ENCODE measurements around the gene PTCD3.

The PTCD3 gene

GRCh38 chr2:86082756-86083155 is 23.3 kb upstream of the PTCD3 start:
- no peak for DNase-seq

- DNase-seq: no peak
Measured at GRCh38 chr2:86087936-86088850, 17.8 kb upstream of the PTCD3 start.

GRCh38 chr2:86094229-86094628 is 11.8 kb upstream of the PTCD3 start:
- DNase-seq: no peak

- no peak for DNase-seq
Measured at GRCh38 chr2:86097114-86097896, 8.7 kb upstream of the PTCD3 start.

GRCh38 chr2:86097913-86098312 is 8.1 kb upstream of the PTCD3 start:
- DNase-seq: no peak

- DNase-seq: no peak
Measured at GRCh38 chr2:86102157-86102556, 3.9 kb upstream of the PTCD3 start.

- peak; percentile 94 for DNase-seq
Measured at GRCh38 chr2:86105252-86105968, 625 bp upstream of the PTCD3 start, which contains the start of gene POLR1A. POLR1A (minus strand) TSS chr2:86105886; CDS start chr2:86105776, 110 bp downstream.

GRCh38 chr2:86107031-86107430 is 996 bp downstream of the PTCD3 start:
- DNase-seq: no peak

GRCh38 chr2:86118130-86118529 is 12.1 kb downstream of the PTCD3 start:
- no peak for DNase-seq

GRCh38 chr2:86123328-86123925 is 17.4 kb downstream of the PTCD3 start:
- DNase-seq: no peak

GRCh38 chr2:86124683-86125082 is 18.6 kb downstream of the PTCD3 start:
- no peak for DNase-seq

- DNase-seq: no peak
Measured at GRCh38 chr2:86134709-86135108, 28.7 kb downstream of the PTCD3 start.

GRCh38 chr2:86135653-86136052 is 29.6 kb downstream of the PTCD3 start:
- DNase-seq: no peak

- DNase-seq: no peak
Measured at GRCh38 chr2:86136141-86136540, 30.1 kb downstream of the PTCD3 start.

- no peak for DNase-seq
Measured at GRCh38 chr2:86138736-86139625, 32.9 kb downstream of the PTCD3 start.

- no peak for DNase-seq
Measured at GRCh38 chr2:86139981-86140380, 33.9 kb downstream of the PTCD3 start.

- DNase-seq: no peak
Measured at GRCh38 chr2:86140969-86141392, 34.9 kb downstream of the PTCD3 start.

- DNase-seq: no peak
Measured at GRCh38 chr2:86142436-86143257, 36.6 kb downstream of the PTCD3 start.

GRCh38 chr2:86143307-86143706 is 37.3 kb downstream of the PTCD3 start:
- DNase-seq: no peak

GRCh38 chr2:86143926-86144685 is 38.1 kb downstream of the PTCD3 start:
- DNase-seq: no peak
